ENCODE measurements around the gene IPO8. TPM values are rescaled to one million over a fixed set of nuclear protein-coding genes. Genes with fewer than 3 reads are reported as not detected.
"Not testable (repeated sequence)": the region's sequence is repeated elsewhere in the genome, so short reads cannot be mapped to it uniquely, and the experiment has no call there.

The IPO8 gene
- total and polyA plus RNA-seq, 8 donors, result 8.9 to 184 (median 32.6) TPM

DNA sequence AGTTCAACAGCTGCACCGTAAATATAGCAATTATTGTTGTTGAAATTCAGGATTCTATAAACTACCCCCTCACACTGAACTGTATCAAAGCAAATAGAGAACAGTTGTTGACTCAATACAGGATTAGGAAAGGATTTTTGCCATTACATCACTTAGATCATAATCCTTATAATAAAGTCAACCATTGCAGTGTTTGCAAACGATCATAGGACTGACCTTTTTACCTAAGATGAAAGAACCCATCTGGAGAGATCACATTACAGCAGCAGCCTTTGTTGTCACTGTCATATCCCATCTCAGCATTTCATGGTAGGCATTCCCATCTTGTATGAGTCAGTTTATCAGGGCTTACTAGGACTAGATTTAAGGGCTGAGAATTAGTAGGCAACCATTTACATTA lies 96.1 kb downstream of the IPO8 start:
- Histone ChIP-seq H3K36me3 (no peaks in the 10 kb centered on the region), H3K27me3 (no peaks in the 10 kb centered on the region), H3K27ac (no peak overlapping the region), H3K4me3 (no peak overlapping the region), H3K4me1 (no peaks in the 10 kb centered on the region), H3K9me3 (peaks cover 0 to 33% (median 11%) of the 10 kb centered on the region in 4 donors)
- WGBS, 5 donors, result 30 to 52% (median 51%) methylated on average over 2 of the region's 2 CpGs
- intact Hi-C loops (cut with DNase I; ENCODE audit: low total_unique reads), result no loop called here
- TF ChIP-seq, protein P1, sequence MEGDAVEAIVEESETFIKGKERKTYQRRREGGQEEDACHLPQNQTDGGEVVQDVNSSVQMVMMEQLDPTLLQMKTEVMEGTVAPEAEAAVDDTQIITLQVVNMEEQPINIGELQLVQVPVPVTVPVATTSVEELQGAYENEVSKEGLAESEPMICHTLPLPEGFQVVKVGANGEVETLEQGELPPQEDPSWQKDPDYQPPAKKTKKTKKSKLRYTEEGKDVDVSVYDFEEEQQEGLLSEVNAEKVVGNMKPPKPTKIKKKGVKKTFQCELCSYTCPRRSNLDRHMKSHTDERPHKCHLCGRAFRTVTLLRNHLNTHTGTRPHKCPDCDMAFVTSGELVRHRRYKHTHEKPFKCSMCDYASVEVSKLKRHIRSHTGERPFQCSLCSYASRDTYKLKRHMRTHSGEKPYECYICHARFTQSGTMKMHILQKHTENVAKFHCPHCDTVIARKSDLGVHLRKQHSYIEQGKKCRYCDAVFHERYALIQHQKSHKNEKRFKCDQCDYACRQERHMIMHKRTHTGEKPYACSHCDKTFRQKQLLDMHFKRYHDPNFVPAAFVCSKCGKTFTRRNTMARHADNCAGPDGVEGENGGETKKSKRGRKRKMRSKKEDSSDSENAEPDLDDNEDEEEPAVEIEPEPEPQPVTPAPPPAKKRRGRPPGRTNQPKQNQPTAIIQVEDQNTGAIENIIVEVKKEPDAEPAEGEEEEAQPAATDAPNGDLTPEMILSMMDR (IDR thresholded peaks at IDR 0.05), result no peak
- no peak for TF ChIP-seq POLR2AphosphoS5 (IDR thresholded peaks at IDR 0.05)
- peak in 1 of 2 donors; percentile 29 for DNase-seq

GRCh38 chr12:30598889-30599288 lies 96.8 kb downstream of the IPO8 start:
- TF ChIP-seq POLR2AphosphoS5 (IDR thresholded peaks at IDR 0.05) (no peak), EP300 (IDR thresholded peaks at IDR 0.05) (no peak), POLR2A (IDR thresholded peaks at IDR 0.05) (no peak)
- TF ChIP-seq, protein P1 (IDR thresholded peaks at IDR 0.05), result no peak
- Histone ChIP-seq H3K9me3 (peaks cover 0 to 29% (median 9%) of the 10 kb centered on the region in 4 donors), H3K4me3 (no peak overlapping the region), H3K4me1 (no peaks in the 10 kb centered on the region), H3K27me3 (no peaks in the 10 kb centered on the region), H3K27ac (no peak overlapping the region), H3K36me3 (no peaks in the 10 kb centered on the region)
- intact Hi-C loops (cut with DNase I; ENCODE audit: low total_unique reads), result no loop called here
- WGBS, 5 donors, result 72 to 85% (median 74%) methylated on average over 7 of the region's 7 CpGs
- DNase-seq, result no peak

- H3K4me3 ChIP-seq, result no peak overlapping the region
- H3K4me1 ChIP-seq, result no peaks in the 10 kb centered on the region
- WGBS, 5 donors, result 80 to 90% (median 83%) methylated on average over 5 of the region's 5 CpGs
Observed at GRCh38 chr12:30595742-30596141, 99.9 kb downstream of the IPO8 start.

DNA sequence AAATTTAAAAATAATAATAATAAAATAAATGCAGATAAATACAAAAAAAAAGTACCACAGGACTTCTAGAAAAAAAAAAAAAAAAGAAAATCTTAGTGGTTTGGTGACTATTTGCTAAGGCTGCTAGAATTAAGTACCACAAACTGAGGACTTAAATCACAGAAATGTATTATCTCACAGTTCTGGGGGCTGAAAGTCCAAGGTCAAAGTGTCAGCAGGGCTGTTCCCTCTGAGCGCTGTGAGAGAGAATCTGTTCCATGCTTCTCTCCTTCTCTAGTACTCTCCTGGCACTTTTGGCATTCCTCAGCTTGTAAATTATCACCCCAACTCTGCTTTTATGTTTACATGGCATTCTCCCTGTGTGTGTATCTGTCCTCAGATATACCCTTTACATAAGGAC lies 101.2 kb downstream of the IPO8 start:
- no peaks in the 10 kb centered on the region for H3K27me3 ChIP-seq
- TF ChIP-seq EP300 (IDR thresholded peaks at IDR 0.05) (no peak), POLR2A (IDR thresholded peaks at IDR 0.05) (no peak), POLR2AphosphoS5 (IDR thresholded peaks at IDR 0.05) (no peak)
- TF ChIP-seq, protein P1 (IDR thresholded peaks at IDR 0.05), result no peak
- no peaks in the 10 kb centered on the region for H3K36me3 ChIP-seq
- no peak for DNase-seq
- H3K27ac ChIP-seq, result no peak overlapping the region
- peaks cover 0 to 6% (median 0%) of the 10 kb centered on the region in 4 donors for H3K9me3 ChIP-seq
- no peaks in the 10 kb centered on the region for H3K4me1 ChIP-seq
- 88 to 95% (median 88%) methylated on average over 1 of the region's 1 CpG for WGBS, 5 donors
- H3K4me3 ChIP-seq, result no peak overlapping the region
- intact Hi-C loops (cut with DNase I; ENCODE audit: low total_unique reads), result no loop called here

More at GRCh38 chr12:30595742-30596141, 99.9 kb downstream of the IPO8 start:
- no peak overlapping the region for H3K27ac ChIP-seq
- intact Hi-C loops (cut with DNase I; ENCODE audit: low total_unique reads), result no loop called here
- no peaks in the 10 kb centered on the region for H3K36me3 ChIP-seq
- DNase-seq, result no peak
- TF ChIP-seq, protein P1 (IDR thresholded peaks at IDR 0.05), result no peak
- no peak for TF ChIP-seq EP300 (IDR thresholded peaks at IDR 0.05)
- TF ChIP-seq POLR2AphosphoS5 (IDR thresholded peaks at IDR 0.05), result no peak
- TF ChIP-seq POLR2A (IDR thresholded peaks at IDR 0.05), result no peak
- peaks cover 0 to 6% (median 0%) of the 10 kb centered on the region in 4 donors for H3K9me3 ChIP-seq
- no peaks in the 10 kb centered on the region for H3K27me3 ChIP-seq

DNA sequence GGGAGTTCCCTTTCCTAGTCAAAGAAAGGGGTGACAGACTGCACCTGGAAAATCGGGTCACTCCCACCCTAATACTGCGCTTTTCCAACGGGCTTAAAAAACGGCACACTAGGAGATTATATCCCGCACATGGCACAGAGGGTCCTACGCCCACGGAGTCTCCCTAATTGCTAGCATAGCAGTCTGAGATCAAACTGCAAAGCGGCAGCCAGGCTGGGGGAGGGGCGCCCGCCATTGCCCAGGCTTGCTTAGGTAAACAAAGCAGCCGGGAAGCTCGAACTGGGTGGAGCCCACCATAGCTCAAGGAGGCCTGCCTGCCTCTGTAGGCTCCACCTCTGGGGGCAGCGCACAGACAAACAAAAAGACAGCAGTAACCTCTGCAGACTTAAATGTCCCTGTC lies 107.1 kb downstream of the IPO8 start:
- H3K4me3 ChIP-seq; H3K27me3 ChIP-seq; H3K4me1 ChIP-seq; intact Hi-C loops (cut with DNase I; ENCODE audit: low total_unique reads); H3K36me3 ChIP-seq; H3K27ac ChIP-seq; DNase-seq; H3K9me3 ChIP-seq: not testable (repeated sequence)
- WGBS, 5 donors, result 79 to 89% (median 80%) methylated on average over 11 to 12 of the region's 13 CpGs

All from stomach (tissue), 9 donors.